NCI-H1930 (cell line): ENCODE data around the gene FAM47E.
"Not testable (repeated sequence)": the region's sequence is repeated elsewhere in the genome, so short reads cannot be mapped to it uniquely, and the experiment has no call there.

ENCODE experiments used
- DNase-seq, 2 experiments: peaks; one replicate each; lab custom pipeline; 2025; lab: John Stamatoyannopoulos, UW

FAM47E gene

DNA sequence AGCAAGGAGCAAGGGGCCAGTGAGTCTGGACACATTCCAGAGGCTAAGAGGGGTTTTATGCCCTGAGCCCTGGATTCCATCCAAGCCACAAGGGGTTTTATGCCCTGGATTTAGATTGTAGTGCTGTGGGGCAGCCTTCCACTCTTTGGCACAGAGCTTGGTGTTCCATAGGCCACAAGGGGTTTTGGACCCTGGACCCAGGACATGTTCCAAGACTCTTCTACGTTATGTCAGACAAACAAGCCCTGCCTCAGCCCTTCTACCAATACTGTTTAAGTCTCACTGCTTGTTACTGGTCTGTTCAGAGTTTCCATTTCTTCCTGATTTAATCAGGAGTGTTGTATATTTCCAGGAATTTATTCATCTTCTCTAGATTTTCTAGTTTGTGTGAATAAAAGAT lies 25.1 kb upstream of the FAM47E start:
- no peak for DNase-seq

DNA sequence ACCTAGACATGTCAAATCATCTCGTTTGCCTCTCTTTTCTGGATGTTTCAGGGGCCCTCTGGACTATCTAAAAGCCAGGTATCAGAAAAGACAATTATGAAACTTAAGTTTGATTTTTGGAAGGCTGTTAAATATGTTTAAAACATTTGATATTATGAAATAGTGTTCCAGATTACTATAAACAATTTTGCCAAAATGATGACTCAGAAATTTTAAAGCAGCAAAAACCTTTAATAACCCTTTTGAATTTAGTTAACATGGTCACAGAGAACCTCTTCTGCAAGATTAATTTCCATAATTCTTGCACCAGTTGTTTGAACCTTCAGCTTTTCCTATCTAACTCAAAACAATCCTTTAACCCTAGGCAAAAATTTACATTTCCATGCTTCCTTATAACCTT lies 18.8 kb upstream of the FAM47E start:
- DNase-seq, result no peak

DNA sequence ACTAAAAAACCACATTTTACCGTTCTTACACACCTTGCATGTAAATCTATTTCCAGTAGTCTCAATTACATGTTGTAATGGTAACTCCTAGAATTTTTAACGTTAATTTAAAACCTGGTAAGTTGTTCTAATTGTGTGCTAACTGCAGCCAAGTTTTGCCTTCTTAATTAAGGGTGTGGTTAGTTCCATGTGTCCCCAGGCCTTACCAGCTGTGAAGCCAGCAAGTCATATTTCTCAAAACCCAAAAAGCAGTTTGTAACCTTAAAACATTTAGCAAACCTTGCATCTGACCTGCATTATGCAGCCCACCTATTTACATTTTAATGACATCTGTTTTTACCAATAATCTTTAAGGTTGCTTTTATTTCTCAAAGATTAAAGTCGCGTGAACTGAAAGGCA lies 18.4 kb upstream of the FAM47E start:
- DNase-seq, result no peak

DNA sequence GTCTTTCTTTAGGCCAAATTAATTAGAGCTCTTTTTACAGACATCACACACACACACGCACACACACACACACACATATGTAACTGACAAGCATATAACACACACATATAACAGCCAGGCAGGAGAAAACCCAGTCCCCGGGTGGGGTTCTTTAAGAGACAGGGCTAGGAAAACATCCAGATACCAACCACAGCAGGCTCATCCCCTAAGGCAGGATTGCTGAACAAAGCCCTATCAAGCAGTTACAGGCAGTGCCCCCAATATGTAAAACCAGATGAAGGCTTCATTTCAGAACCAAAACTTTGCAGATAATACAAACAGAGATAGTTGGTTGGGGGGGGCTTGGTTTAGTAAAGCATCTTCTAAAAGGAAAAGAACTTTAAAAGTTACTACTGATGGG lies 18.0 kb upstream of the FAM47E start:
- no peak for DNase-seq

DNA sequence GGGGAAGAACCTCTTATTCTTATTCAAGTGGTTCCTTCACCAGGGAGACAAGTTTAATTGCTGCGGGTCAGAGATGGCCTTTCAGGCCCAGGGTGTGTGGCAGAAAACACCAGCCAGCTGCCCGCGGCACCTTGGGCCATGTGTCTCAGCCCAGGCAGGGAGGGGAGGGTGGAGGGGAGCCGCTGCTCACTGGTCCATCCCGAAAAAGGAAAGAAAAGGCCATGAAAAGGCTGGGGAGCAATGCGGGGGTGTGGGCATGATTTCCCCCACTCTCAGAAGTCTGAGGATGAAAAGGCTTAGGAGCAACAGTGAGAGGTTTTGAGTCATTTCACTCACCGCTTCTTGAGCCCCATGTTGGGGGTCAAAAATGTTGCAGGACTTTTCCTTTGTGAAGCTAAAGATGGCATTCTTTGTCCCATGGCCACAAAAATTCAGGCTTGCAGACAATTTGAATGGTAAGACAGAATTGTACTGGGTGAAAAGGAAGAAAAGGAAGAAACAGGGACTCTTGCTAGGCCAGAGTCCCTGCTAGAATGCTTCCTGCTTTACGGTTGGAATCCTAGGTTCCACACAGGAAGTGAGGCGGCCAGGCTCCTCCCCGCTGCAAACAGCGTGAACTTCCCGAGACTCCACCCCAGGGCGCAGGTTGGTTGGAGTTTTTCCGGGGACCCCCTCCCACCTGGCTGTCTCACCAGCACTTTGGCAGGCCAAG lies 17.4 kb upstream of the FAM47E start:
- no peak for DNase-seq

DNA sequence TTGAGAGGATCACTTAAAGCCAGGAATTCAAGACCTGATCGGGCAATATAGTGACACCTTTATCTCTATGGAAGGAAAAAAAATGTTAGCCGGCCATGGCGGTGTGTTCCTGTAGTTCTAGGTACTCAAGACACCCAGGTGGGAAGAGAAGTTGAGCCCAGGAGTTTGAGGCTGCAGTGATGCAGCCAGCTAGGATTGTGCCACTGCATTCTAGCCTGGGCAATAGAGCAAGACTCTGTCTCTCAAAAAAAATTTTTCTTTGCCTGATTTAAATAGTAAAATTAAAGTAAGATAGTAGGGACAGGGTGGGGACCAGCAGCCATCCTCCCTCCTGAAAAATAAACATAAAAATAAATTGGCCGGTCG lies 16.9 kb upstream of the FAM47E start:
- DNase-seq, result no peak

DNA sequence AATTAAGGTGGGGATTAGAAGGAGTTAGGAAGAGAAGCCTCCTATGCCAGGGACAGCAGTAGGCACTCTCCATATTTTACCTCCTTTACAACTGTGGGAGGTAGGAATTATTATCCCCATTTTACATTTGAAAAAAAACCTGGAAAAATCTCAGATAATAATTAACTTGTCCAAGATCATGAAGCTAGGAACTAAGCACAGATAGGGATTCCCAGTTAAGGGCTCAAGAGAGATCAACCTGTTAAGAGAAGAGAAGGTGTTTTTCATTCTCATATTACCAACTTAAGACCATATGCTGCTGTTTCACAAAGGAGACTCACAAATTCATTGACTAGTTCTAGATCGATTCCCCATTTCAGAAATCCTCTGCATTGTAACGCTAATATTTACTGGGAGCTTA lies 16.1 kb upstream of the FAM47E start:
- no peak for DNase-seq

DNA sequence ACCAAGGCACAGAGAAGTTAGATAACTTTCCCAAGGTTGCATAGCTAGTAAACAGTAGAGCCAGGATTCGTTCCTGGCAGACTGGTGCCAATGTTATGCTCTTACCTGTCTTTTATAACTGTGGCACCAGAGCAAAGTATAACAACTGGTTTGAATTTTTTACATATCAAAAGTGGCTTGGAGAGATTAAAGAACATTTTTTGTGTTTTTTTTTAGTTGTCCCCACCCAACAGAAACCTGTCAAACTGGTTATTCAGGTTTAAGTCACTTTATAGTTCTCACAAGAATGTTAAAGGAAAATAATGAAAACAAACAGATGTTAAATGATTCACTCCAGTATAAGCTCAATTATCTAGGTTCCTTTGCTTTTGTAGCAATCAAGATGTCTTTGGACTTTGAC lies 15.6 kb upstream of the FAM47E start:
- DNase-seq, result no peak

DNA sequence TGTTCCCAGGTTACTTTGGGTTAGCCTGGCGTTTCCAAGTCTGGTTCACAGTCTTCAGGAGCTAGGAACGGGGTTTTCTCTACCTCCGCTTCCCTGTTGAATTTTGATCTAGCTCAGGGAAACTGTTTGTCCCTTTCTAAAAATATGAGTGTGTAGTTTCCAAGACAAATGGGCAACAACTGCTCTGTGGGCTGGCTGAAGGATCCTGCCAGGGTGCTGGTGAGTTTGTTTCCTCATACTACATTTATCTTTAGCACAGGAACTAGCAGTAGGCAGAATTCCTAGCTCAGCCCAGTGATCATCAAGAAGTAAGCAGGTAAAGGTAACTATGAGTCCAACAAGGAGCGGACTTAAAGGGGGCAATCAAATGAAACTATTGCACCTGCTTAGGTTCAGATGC lies 13.3 kb upstream of the FAM47E start:
- no peak for DNase-seq

DNA sequence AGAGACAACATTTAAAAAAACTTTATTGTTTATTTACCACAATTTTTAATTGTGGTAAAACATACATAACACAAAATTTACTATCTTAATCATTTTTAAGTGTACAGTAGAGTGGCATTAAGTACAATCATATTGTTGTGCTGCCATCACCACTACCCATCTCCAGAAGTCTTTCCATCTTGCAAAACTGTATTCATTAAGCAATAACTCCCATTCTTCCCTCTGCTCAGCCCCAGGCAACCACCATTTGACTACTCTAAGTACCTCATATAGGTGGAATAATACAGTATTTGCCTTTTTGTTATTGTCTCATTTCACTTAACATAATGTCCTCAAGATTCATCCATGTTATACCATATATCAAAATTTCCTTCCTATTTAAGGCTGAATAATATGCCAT lies 12.8 kb upstream of the FAM47E start:
- DNase-seq, result no peak

DNA sequence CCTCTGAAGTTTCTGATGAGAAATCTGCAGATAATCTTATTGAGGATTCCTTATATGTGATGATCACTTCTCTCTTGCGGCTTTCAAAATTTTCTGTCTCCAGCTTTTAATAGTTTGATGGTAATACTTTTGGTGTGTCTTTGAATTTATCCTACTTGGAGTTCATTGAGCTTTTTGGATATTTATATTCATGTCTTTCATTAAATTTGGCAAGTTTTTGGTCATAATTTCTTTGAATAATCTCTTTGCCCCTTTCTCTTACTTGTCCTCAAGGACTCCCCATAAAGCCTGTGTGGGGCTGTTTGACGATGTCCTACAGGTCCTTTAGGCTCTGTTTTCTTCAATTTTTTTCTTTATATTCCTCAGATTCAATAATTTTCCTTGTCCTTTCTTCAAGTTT lies 11.3 kb upstream of the FAM47E start:
- DNase-seq, result no peak

DNA sequence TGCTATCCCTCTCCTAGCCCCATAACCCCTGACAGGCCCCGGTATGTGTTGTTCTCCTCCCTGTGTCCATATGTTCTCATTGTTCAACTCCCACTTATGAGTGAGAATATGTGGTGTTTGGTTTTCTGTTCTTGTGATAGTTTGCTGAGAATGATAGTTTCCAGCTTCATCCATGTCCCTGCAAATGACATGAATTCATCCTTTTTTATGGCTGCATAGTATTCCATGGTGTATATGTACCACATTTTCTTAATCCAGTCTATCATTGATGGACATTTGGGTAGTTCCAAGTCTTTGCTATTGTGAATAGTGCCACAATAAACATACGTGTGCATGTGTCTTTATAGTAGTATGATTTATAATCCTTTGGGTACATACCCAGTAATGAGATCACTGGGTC lies 7.6 kb upstream of the FAM47E start:
- not testable (repeated sequence) for DNase-seq

DNA sequence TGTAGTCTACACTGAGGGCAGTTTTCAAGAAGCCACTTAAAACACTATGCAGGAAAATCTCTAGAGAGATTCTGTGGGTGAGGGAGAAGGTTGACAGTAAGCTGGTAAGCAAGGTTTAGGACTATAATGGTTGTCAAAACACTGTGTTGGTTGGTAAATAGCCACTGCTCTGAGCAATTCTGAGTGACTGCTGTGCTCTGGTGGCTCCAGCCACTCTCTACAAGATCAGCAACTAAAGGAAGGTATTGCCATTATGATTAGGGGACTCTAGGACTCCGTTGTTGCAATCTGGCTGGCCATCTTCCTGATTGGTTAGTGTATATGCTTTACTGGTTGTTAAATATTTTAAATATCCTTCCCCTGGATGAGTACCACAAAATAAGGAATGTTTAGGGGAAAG lies 5.5 kb upstream of the FAM47E start:
- no peak for DNase-seq

DNA sequence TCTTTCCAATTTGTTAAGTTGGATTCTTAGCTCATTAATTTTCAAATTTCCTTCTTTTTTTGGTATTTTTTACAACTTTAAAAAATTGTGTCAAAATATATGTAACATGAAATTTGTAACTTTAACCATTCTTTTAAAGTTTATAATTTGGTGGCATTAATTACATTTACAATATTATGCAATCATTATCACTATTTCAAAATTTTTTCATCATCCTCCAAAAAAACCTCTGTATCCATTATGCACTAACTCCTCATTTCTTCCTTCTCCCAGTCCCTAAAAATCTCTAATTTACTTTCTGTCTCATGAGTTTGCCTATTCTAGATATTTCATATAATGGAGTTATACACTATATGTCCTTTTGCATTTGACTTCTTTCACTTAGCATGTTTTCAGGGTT lies 4.7 kb upstream of the FAM47E start:
- DNase-seq, result no peak

DNA sequence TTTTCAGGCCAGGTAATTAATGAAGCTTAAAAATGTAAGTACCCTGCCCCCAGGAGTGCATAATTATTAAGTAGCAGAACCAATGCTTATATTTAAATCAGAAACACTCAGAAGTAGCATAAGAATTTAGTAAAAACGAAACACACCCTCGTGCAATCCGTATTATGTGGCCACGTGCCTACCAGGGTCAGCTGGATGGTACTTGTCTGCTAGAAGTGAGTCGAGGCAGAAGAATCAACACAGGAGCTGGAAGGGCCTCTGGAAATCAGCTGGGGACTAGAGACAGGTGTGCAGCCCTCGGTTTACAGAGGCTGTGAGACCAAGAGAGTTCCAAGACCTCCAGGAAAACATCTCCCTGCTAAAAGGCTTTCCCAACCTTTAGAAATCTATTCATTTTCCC lies 559 bp upstream of the FAM47E start:
- no peak for DNase-seq

DNA sequence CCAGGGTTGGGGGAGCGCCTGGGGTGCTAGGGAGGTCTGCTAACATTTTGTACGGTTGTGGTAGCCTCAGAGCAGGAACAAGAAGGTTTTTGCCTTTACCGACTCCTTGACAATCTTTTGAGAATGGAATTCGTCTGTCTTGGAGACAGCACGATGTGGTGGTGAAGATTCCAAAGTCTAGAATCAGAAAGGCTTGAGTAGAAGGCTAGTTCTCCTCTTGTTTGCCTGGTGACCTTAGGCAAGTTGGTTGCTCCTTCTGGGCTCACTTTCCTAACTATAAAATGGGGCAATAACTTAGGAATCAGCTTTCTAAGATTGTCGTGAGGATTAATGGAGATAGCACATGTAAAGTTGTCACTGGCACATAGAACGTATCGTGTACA lies 741 bp downstream of the FAM47E start:
- DNase-seq, result no peak

DNA sequence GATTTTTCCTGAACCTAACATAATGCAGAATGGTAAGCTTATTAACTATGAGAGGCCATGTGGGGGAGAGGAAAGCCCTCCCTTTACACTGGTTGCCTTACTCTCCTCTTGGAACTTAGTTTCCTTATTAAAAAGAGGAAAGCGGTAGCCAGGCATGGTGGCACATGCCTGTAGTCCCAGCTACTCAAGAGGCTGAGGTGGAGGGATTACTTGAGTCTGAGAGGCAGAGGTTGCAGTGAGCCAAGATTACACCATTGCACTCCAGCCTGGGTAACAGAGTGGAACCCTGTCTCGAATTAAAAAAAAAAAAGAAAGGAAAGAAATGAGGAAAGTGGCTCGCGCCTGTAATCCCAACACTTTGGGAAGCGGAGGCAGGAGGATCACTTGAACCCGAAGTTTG lies 2.0 kb downstream of the FAM47E start:
- no peak for DNase-seq

DNA sequence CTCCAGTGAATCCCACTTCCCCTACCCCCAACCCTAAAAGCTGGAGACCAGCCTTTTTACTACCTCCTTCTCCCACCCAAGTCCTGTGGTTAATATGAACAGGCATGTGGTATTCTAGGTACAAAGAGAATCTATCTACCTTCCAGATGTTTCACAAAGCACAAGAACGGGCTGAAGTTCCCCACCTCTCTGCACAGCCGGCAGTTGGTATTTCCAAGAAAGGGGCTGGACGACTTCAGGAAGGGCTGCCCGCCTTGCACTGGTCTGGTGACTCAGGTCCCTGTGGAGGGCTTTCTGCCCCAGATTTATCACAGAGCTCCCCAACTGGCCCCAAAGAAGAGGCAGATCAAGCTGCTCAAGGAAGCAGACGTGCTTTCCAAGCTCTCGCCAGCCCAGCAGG lies 4.5 kb downstream of the FAM47E start:
- no peak for DNase-seq

DNA sequence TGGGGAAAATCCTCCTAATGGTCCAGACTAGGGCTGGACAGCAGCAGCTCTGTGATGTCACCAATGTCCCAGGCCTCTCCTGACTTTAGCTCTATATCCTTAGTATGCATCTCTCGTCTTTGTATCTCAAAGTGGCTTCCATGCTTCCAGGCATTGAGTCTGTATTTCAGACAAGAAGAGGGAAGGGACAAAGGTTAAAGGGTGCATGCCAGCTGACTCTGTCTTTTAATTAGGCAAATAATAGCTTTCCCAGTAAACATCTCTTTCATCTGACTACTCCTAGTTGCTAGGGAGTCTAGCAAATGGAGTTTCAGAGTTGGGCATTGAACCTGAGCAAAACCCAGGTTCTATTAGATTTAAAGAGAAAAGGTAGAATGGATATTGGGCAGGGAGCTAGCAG lies 5.4 kb downstream of the FAM47E start:
- DNase-seq, result no peak

DNA sequence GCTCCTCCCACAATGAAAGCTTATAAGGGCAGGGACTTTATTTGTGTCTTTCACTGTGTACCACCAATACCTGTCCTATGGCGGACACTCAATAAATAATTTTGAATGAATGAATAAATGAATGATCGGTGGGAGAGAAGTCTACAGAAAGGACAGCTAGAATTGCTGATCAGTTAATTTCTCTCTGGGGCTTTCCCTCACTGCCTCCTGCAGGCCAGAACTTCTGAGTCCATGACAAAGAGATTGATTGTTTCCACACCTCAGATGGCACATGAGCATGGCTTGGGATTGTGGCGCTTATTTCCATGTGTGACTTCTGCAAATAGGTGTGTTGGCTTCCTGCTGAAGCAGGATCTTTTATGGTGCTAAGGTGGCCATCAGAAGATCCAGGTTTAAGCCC lies 6.3 kb downstream of the FAM47E start:
- no peak for DNase-seq

DNA sequence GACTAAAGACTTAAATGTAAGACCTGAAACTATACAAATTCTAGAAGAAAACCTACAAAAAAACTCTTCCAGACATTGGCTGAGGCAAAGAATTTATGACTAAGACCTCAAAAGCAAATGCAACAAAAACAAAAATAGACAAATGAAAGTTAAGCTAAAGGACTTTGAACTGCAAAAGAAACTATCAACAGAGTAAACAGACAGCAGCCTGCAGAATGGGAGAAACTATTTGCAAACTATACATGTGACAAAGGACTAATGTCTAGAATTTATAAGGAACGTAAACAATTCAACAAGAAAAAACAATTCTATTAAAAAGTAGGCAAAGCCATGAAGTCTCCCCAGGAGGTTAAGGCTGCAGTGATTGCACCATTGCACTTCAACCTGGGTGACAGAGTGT lies 9.1 kb downstream of the FAM47E start:
- no peak for DNase-seq

DNA sequence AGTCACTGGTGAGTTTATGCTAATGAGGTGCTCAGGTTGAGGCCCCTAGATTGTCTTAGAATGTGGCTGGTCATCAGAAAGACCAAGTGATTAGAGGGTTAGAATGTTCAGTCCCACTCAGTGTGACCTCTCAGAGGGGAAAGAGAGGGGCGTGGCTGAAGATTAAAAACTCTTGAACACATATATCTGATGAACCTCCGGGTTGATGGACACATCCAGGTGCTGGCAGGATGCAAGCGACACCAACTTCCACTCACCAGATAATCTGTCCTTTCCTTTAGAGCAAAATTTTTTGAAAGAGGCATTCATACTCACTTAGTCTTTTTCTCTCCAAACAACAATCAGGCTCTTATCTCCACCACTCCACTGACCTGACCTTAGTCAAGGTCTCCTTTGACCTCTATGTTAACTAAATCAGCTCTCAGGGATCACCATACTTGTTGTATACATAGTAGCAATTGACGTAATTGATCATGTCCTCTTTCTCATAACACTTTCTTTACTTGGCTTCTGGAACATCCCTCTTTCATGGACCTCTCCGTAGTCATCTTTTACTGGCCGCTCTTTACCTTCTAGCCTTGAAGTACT lies 14.2 kb downstream of the FAM47E start:
- DNase-seq, result no peak

DNA sequence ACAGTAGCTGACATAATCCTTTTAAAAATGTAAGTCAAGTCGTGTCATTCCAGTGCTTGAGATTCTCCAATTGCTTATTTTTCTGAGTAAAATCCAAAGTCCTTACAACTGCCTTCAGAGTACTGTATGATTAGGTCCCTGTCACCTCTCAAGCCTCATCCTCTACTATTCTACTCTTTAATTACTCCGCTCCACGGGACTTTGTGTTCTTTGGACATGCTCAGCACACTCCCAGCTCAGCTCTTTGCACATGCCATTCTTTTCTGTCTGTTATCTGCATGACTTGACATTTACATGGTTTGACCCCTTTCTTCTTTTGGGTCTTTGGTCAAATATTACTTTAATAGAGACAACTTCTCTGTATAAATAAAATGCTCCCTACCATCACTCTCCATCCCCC lies 15.1 kb downstream of the FAM47E start:
- DNase-seq, result no peak

DNA sequence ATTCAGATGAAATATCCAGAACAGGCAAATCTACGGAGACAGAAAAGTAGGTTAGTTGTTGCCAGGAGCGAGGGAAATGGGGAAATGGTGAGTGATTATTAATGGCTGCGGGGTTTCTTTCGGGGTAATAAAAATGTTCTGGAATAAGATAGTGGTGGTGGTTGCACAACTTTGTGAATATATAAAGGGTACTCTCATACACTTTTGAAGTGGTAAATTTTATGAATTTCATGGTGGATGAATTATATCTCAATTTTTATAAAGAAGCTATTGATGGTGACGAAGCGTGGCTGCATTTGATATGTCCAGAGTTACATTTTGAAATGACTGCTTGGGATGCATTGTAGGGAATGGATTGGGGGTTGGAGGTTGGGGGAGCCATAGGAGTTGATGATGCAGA lies 16.3 kb downstream of the FAM47E start:
- DNase-seq, result no peak
